Measurements from ENCODE around the gene KLHL35.

The KLHL35 gene

DNA sequence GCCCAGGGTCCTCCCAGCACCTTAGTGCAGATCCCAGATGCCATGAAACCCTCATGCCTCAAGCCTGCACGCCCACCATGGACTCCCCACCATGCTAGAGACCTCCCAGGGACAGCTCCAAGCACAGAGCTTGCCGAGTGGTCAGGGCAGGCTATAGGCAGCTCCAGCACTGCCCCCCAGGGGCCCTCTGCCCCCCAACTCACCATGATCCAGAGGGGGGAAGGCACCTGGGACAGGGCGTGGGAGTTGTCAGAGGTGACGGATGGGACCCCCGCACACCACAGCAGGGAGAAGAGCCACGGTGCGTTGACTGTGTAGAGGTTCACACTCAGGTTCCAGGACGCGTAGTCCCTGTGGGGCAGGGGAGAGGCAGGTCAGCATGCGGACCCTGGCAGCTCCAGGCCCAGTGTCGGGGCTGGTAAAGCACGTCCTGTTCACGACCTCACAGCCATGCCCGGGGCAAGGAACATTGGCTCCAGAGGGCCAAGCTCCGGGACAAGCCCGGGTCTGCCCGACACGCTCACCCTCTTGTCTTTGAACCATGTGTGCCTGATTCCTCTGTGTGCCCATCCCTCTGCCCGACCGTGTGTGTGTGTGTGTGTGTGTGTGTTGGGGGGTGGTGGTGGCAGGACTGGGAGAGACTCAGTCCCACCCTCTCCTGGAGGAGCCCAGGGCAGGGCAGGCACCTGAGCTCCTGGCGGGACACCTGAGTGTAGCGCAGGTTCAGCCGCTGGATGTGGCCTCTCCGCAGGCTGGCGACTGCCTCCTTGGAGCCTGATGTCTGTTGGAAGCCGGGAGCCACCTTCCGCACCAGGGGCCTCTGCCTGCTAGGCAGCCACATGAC is 8.2 kb upstream of the KLHL35 start:
- TF ChIP-seq CTCF (IDR thresholded peaks at IDR 0.05; ENCODE audit: low read length, missing control alignments) = no peak
- no peak overlapping the region for H3K4me3 ChIP-seq (replicated peaks; ENCODE audit: low read depth, low read length)
- no peak for DNase-seq (ENCODE audit: low read depth)

DNA sequence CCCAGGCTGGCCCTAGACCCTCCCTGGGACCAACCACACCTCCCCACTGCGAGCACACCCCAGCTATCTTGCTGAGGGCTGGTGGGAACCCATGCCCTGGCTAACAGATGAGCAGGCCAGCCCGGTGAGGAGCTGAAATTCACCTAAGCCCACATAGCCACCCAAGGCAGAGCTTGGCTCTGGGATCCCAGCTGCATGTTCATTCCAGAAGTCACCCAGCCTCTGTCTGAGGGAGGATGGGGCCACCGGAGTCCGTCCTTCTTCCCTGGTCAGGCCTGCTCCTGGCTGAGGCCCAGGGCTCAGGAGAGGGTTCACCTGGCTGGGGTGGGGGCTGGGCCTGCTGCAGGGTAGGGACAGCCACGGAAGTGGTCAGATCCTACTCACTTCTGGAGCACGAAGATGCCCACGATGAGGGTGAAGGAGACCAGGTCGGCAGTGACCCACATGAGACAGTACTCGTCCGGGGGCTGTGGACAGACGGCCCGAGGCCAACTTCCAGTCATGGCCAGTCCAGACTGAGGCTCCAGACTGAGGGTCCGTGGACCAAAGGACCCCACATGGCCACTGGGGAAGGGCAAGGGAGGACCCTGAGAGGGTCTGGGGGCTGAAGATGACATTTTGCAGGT is 6.6 kb upstream of the KLHL35 start:
- TF ChIP-seq CTCF (IDR thresholded peaks at IDR 0.05; ENCODE audit: low read length, missing control alignments) = no peak
- DNase-seq (ENCODE audit: low read depth) = no peak
- no peak overlapping the region for H3K4me3 ChIP-seq (replicated peaks; ENCODE audit: low read depth, low read length)

GRCh38 chr11:75439026-75439425 is 6.0 kb upstream of the KLHL35 start:
- H3K4me3 ChIP-seq (replicated peaks; ENCODE audit: low read depth, low read length) = no peak overlapping the region
- no peak for TF ChIP-seq CTCF (IDR thresholded peaks at IDR 0.05; ENCODE audit: low read length, missing control alignments)

GRCh38 chr11:75437966-75438659 is 5.1 kb upstream of the KLHL35 start:
- TF ChIP-seq CTCF (IDR thresholded peaks at IDR 0.05; ENCODE audit: low read length, missing control alignments) = no peak
- no peak overlapping the region for H3K4me3 ChIP-seq (replicated peaks; ENCODE audit: low read depth, low read length)
- no peak for DNase-seq (ENCODE audit: low read depth)

More at GRCh38 chr11:75439026-75439425, 6.0 kb upstream of the KLHL35 start:
- no peak for DNase-seq (ENCODE audit: low read depth)

DNA sequence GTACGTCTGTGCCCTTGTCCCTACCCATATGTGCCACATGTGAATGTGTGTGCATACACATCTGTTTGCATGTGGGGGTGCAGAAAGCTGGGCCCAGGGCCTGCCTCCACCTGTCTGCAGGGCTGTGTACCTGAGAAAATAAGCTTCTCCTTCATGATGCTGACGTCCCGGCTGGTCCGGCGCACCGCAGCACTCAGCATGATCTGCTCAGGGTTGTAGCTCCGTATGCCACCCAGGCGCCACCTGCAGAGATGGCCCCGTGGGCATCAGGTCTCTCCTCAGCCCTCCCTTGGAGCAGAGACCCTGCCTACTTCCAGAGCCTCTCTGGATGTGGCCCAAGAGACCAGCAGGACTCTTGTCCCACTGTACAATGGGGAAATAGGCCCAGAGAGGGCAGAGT is 3.8 kb upstream of the KLHL35 start:
- no peak for TF ChIP-seq CTCF (IDR thresholded peaks at IDR 0.05; ENCODE audit: low read length, missing control alignments)
- no peak for DNase-seq (ENCODE audit: low read depth)
- H3K4me3 ChIP-seq (replicated peaks; ENCODE audit: low read depth, low read length) = no peak overlapping the region

GRCh38 chr11:75435571-75435925 is 2.5 kb upstream of the KLHL35 start:
- no peak for DNase-seq (ENCODE audit: low read depth)
- no peak for TF ChIP-seq CTCF (IDR thresholded peaks at IDR 0.05; ENCODE audit: low read length, missing control alignments)
- no peak overlapping the region for H3K4me3 ChIP-seq (replicated peaks; ENCODE audit: low read depth, low read length)

Data from fibroblast of pulmonary artery (primary cell).